ENCODE results near the gene YAP1. TPM values are rescaled to one million over a fixed set of nuclear protein-coding genes. Genes with fewer than 3 reads are reported as not detected.

The YAP1 gene
- polyA plus RNA-seq, 2 of the 4 experiments (the other 2 are of a cell fraction): 40.4 to 48.0 TPM

DNA sequence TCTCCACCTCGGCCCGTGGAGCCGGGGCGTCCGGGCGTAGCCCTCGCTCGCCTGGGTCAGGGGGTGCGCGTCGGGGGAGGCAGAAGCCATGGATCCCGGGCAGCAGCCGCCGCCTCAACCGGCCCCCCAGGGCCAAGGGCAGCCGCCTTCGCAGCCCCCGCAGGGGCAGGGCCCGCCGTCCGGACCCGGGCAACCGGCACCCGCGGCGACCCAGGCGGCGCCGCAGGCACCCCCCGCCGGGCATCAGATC is 439 bp downstream of the YAP1 start:
- CTCF ChIA-PET: interaction anchor here (0.9 to 2.2 kb wide), 2 partner anchors 56 to 158 kb away, joined by 5 to 9 read pairs; no protein-coding TSS in a partner anchor
- TF ChIP-seq, protein P1, sequence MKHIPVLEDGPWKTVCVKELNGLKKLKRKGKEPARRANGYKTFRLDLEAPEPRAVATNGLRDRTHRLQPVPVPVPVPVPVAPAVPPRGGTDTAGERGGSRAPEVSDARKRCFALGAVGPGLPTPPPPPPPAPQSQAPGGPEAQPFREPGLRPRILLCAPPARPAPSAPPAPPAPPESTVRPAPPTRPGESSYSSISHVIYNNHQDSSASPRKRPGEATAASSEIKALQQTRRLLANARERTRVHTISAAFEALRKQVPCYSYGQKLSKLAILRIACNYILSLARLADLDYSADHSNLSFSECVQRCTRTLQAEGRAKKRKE (CRISPR knock-in tag; IDR thresholded peaks at IDR 0.05; ENCODE audit: low read depth): no peak
- TF ChIP-seq HOXA7 (CRISPR knock-in tag; IDR thresholded peaks at IDR 0.05) (no peak), ZC3H11A (IDR thresholded peaks at IDR 0.05) (no peak), CBX8 (IDR thresholded peaks at IDR 0.05) (no peak), NR3C1 (IDR thresholded peaks at IDR 0.05) (no peak), ZSCAN20 (CRISPR knock-in tag; IDR thresholded peaks at IDR 0.05) (no peak), CHD4 (IDR thresholded peaks at IDR 0.05; ENCODE audit: borderline replicate concordance) (no peak), POLR2AphosphoS2 (conservative IDR thresholded peaks at IDR 0.05; ENCODE audit: low read length) (no peak), HOXB5 (CRISPR knock-in tag; IDR thresholded peaks at IDR 0.05) (no peak), MYC (IDR thresholded peaks at IDR 0.05; ENCODE audit: borderline replicate concordance, low read length) (no peak)
- Histone ChIP-seq H3K4me2 (peak overlapping the region; percentile 84), H3K27ac (peak overlapping the region; percentile 99), H3K4me3 (peak overlapping the region; percentile 90), H3K4me1 (peaks cover 34% of the 10 kb centered on the region), H3K9me3 (no peaks in the 10 kb centered on the region)
- FAIRE-seq: no peak
- POLR2A ChIA-PET: interaction anchor here (1.0 to 1.8 kb wide), 2 partner anchors 72 to 103 kb away, joined by 4 to 5 read pairs; no protein-coding TSS in a partner anchor
- peak in 1 of 2 experiments; percentile 40; a peak in 1 of 6 replicates for ATAC-seq
- no peak for DNase-seq (ENCODE audit: low read depth in 1 of 2, low spot score in 1 of 2)
- no CpG with 5 or more reads among the region's 31 CpGs for WGBS (ENCODE audit: missing lambda C conversion rate)

DNA sequence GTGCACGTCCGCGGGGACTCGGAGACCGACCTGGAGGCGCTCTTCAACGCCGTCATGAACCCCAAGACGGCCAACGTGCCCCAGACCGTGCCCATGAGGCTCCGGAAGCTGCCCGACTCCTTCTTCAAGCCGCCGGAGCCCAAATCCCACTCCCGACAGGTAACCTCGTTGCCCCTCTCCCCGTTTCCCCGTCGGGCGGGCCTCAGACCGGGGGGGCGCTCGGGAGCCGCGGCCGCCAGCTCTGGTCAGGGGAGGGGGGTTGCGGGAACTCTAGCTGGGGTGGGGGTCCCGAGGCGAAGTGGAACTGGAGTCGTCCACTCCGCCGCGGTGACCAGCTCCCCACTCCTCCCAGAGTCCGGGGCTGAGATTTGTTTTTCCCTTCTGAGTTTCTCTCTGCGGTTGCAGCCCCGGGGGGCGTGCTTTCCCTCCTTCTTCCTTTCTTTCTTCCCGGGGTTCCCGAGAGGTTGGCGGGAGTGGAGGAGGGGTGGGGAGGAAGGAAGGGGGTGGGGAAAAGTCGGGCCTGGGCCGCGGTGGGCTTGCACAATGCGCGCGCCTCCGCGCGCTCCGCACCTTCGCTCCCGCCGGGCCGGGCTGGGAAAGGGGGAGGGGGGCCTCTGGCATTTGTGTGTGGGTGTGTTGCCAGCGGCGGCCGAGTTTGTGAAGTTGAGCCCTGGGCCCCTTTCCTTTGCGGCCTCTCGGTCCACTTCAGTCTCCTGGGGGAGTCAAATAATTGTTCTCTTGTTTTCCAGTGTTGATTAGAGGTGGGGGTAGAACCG is 952 bp downstream of the YAP1 start:
- FAIRE-seq: no peak
- ChIA-PET CTCF (interaction anchor here (0.9 to 2.2 kb wide), 2 partner anchors 56 to 157 kb away, joined by 5 to 9 read pairs; no protein-coding TSS in a partner anchor), POLR2A (interaction anchor here (1.0 to 1.8 kb wide), 2 partner anchors 72 to 103 kb away, joined by 4 to 5 read pairs; no protein-coding TSS in a partner anchor)

DNA sequence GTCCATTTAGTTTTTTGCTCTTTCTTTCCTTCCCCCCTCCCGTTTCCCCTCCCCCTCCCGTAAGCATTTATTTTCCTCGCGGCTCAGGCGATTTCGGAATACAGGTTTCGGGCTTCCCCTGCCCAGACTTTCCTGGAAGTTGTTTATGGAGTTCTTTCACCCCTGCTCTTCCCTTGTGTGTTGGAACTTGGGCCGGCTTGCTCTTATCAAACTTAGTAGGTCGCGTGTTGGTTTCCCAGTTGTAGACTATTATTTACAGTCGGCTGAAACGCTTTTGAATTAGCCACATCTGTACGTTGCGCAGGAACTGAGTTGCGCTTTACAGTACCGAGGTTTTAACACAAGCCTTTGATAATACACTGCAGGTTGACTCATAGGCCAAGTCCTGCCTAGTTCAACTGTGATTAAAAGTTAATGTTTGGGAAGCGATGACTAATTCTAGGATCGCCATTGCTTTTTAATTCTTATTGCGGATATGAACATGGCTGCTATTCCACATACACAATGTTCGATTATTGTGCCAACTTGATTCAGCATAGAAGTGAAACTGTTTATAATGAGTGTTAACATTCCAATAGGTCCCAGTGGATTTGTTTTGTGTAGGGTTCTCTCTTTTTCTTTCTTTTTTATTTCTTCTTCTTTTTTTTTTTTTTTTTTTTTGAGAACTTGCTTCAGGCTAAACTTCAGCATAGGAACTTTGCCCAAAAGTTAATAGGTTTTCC is 1.7 kb downstream of the YAP1 start:
- H3K4me3 ChIP-seq: peak overlapping the region; percentile 90
- H3K4me1 ChIP-seq: peaks cover 47% of the 10 kb centered on the region
- ChIA-PET POLR2A (no interaction called here), CTCF (no interaction called here)
- FAIRE-seq (peak; percentile 72), ATAC-seq (peak; percentile 58 to 76), DNase-seq (ENCODE audit: low read depth in 1 of 2, low spot score in 1 of 2) (peak; percentile 63 to 89)
- WGBS (ENCODE audit: missing lambda C conversion rate): 1% methylated on average over 14 of the region's 20 CpGs
- H3K9me3 ChIP-seq: no peaks in the 10 kb centered on the region
- H3K27ac ChIP-seq: peak overlapping the region; percentile 99
- peak overlapping the region; percentile 84 for H3K4me2 ChIP-seq
- TF ChIP-seq GATA3 (IDR thresholded peaks at IDR 0.05; ENCODE audit: borderline replicate concordance): peak; percentile 57; the same call in 1 of the 2 replicates
- no peak for TF ChIP-seq RFX5 (IDR thresholded peaks at IDR 0.05)
- TF ChIP-seq RCOR1 (IDR thresholded peaks at IDR 0.05; ENCODE audit: low read depth, low read length): no peak
- TF ChIP-seq FOSL2 (IDR thresholded peaks at IDR 0.05): peak; percentile 65
- TF ChIP-seq FOSL2 (CRISPR knock-in tag; IDR thresholded peaks at IDR 0.05): peak; percentile 94
- no peak for TF ChIP-seq POLR2A (IDR thresholded peaks at IDR 0.05; ENCODE audit: low read length)
- TF ChIP-seq CHD2 (IDR thresholded peaks at IDR 0.05; ENCODE audit: low read length, partially characterized antibody): no peak
- TF ChIP-seq EP300 (IDR thresholded peaks at IDR 0.05): peak in 1 of 2 experiments; percentile 30; a peak in 1 of 5 replicates
- TF ChIP-seq POLR2AphosphoS2 (conservative IDR thresholded peaks at IDR 0.05; ENCODE audit: low read length): no peak
- 0 out of 3 replicates have a peak, but pooled peaks have one; percentile 0 for TF ChIP-seq SMC3 (IDR thresholded peaks at IDR 0.05)
- no peak for TF ChIP-seq PHF8 (IDR thresholded peaks at IDR 0.05; ENCODE audit: borderline replicate concordance, low read depth)
- no peak for TF ChIP-seq EHMT2 (IDR thresholded peaks at IDR 0.05; ENCODE audit: low read depth)
- TF ChIP-seq HOXA7 (CRISPR knock-in tag; IDR thresholded peaks at IDR 0.05): no peak
- no peak for TF ChIP-seq MAFK (IDR thresholded peaks at IDR 0.05; ENCODE audit: partially characterized antibody)
- TF ChIP-seq CEBPB (IDR thresholded peaks at IDR 0.05): peak in 1 of 2 experiments; percentile 61; a peak in 1 of 4 replicates
- no peak for TF ChIP-seq NPAS2 (CRISPR knock-in tag; IDR thresholded peaks at IDR 0.05; ENCODE audit: borderline replicate concordance)
- TF ChIP-seq, protein P2, sequence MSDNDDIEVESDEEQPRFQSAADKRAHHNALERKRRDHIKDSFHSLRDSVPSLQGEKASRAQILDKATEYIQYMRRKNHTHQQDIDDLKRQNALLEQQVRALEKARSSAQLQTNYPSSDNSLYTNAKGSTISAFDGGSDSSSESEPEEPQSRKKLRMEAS (IDR thresholded peaks at IDR 0.05): no peak
- peak; percentile 73 for TF ChIP-seq JUNB (IDR thresholded peaks at IDR 0.05)

More for the DNA sequence above, 952 bp downstream of the YAP1 start:
- H3K4me1 ChIP-seq: peaks cover 39% of the 10 kb centered on the region
- peak overlapping the region; percentile 90 for H3K4me3 ChIP-seq
- TF ChIP-seq CEBPB (IDR thresholded peaks at IDR 0.05): peak in 1 of 2 experiments; percentile 47; a peak in 2 of 4 replicates
- TF ChIP-seq HOXB13 (CRISPR knock-in tag; IDR thresholded peaks at IDR 0.05; ENCODE audit: low read depth): no peak
- no peak for TF ChIP-seq GATA3 (IDR thresholded peaks at IDR 0.05; ENCODE audit: borderline replicate concordance)
- TF ChIP-seq, protein P2 (IDR thresholded peaks at IDR 0.05): peak; percentile 60; the same call in 1 of the 2 replicates
- TF ChIP-seq CHD2 (IDR thresholded peaks at IDR 0.05; ENCODE audit: low read length, partially characterized antibody): peak; percentile 48
- TF ChIP-seq, protein P3, sequence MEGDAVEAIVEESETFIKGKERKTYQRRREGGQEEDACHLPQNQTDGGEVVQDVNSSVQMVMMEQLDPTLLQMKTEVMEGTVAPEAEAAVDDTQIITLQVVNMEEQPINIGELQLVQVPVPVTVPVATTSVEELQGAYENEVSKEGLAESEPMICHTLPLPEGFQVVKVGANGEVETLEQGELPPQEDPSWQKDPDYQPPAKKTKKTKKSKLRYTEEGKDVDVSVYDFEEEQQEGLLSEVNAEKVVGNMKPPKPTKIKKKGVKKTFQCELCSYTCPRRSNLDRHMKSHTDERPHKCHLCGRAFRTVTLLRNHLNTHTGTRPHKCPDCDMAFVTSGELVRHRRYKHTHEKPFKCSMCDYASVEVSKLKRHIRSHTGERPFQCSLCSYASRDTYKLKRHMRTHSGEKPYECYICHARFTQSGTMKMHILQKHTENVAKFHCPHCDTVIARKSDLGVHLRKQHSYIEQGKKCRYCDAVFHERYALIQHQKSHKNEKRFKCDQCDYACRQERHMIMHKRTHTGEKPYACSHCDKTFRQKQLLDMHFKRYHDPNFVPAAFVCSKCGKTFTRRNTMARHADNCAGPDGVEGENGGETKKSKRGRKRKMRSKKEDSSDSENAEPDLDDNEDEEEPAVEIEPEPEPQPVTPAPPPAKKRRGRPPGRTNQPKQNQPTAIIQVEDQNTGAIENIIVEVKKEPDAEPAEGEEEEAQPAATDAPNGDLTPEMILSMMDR (IDR thresholded peaks at IDR 0.05): peak; percentile 29
- TF ChIP-seq RAD21 (conservative IDR thresholded peaks at IDR 0.05 in 1 of 2, IDR thresholded peaks at IDR 0.05 in 1 of 2): peak in 1 of 2 experiments; percentile 16; a peak in 2 of 5 replicates
- WGBS (ENCODE audit: missing lambda C conversion rate): under 1% methylated on average over 24 of the region's 61 CpGs
- ATAC-seq (peak; percentile 57 to 65), DNase-seq (ENCODE audit: low read depth in 1 of 2, low spot score in 1 of 2) (peak; percentile 69 to 86)
- H3K9me3 ChIP-seq: no peaks in the 10 kb centered on the region
- peak overlapping the region; percentile 99 for H3K27ac ChIP-seq
- peak overlapping the region; percentile 84 for H3K4me2 ChIP-seq
